ENCODE measurements around the gene NBL1.

The NBL1 gene

DNA sequence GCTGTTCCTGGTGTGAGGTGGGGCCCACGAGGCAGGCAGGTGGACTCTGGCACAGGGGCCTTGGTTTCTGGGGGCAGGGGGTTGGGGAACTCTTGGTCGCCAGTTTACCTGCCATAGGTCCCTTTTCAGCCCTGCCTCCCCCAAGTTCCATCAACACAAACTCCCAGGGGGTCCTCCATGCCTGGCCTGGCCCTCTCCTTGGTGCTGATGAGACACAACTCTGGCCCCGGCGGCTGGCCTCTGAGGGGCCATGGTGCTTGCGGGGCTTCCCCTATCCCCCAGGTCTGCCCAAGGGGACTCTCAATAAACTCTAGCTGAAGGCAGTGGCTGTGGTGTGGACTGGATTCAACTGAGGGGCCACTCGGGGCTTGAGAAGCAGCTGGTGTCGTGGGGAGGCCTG, 36.5 kb downstream of the NBL1 start:
- no peak for FAIRE-seq
- no peak for DNase-seq (ENCODE audit: insufficient read length)

DNA sequence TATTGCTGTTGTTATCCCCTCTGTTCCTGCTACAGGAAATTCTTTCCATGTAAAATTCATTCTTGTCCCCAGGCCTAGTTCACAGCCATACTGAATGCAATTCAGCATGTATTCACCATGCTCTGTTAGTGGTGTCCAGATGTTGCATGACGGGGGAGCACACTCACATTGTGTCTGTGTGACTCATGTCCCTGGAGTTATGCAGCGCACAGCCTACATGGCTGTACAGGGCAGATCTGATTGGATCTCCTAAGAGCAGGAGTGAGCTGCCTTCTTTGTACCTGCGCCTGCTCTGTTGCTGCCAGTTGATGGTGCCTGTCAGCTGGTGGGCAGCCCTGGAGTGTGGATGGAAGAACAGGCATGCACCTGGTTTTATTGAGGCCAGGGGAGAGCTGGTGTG, 38.1 kb downstream of the NBL1 start:
- TF ChIP-seq POLR2A (IDR thresholded peaks at IDR 0.05; ENCODE audit: low read depth, low read length) = no peak
- no peak for TF ChIP-seq TAF1 (IDR thresholded peaks at IDR 0.05; ENCODE audit: borderline replicate concordance, low read depth, low read length)
- TF ChIP-seq POLR2AphosphoS5 (IDR thresholded peaks at IDR 0.05; ENCODE audit: low read depth, low read length) = no peak
- DNase-seq (ENCODE audit: insufficient read length) (no peak), FAIRE-seq (no peak)

More for the DNA sequence above, 36.5 kb downstream of the NBL1 start:
- no peak for TF ChIP-seq POLR2AphosphoS5 (IDR thresholded peaks at IDR 0.05; ENCODE audit: low read depth, low read length)
- TF ChIP-seq POLR2A (IDR thresholded peaks at IDR 0.05; ENCODE audit: low read depth, low read length) = no peak
- TF ChIP-seq TAF1 (IDR thresholded peaks at IDR 0.05; ENCODE audit: borderline replicate concordance, low read depth, low read length) = no peak

DNA sequence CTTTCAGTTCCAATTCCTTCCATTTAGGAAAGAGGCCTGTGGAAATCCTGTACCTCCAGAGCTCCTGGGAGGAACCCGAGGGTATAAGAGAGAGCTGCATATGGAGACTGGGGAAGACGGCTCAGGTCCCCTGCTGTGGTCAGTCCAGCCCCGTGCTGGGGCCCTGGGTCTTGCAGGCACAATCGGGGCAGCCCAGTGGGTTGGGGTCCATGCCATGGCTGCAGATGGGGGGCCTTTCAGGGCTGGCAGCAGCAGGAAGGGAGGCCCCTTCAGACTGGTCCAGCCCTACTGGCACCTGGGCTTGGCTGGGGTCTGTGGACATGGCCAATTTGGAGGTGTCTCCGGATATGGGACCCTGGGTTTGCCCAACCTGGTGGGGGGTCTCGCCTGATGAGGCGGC, 38.8 kb downstream of the NBL1 start:
- TF ChIP-seq POLR2A (IDR thresholded peaks at IDR 0.05; ENCODE audit: low read depth, low read length) = no peak
- TF ChIP-seq TAF1 (IDR thresholded peaks at IDR 0.05; ENCODE audit: borderline replicate concordance, low read depth, low read length) = no peak
- no peak for DNase-seq (ENCODE audit: insufficient read length)
- FAIRE-seq = no peak

GRCh38 chr1:19683351-19683750, 39.2 kb downstream of the NBL1 start:
- FAIRE-seq = no peak
- no peak for TF ChIP-seq POLR2AphosphoS5 (IDR thresholded peaks at IDR 0.05; ENCODE audit: low read depth, low read length)
- no peak for TF ChIP-seq TAF1 (IDR thresholded peaks at IDR 0.05; ENCODE audit: borderline replicate concordance, low read depth, low read length)
- no peak for TF ChIP-seq POLR2A (IDR thresholded peaks at IDR 0.05; ENCODE audit: low read depth, low read length)
- DNase-seq (ENCODE audit: insufficient read length) = no peak

- no peak for DNase-seq (ENCODE audit: insufficient read length)
- TF ChIP-seq POLR2AphosphoS5 (IDR thresholded peaks at IDR 0.05; ENCODE audit: low read depth, low read length) (no peak), TAF1 (IDR thresholded peaks at IDR 0.05; ENCODE audit: borderline replicate concordance, low read depth, low read length) (no peak), POLR2A (IDR thresholded peaks at IDR 0.05; ENCODE audit: low read depth, low read length) (no peak)
- FAIRE-seq = no peak
Measured at GRCh38 chr1:19684677-19685076, 40.6 kb downstream of the NBL1 start.

- no peak for TF ChIP-seq TAF1 (IDR thresholded peaks at IDR 0.05; ENCODE audit: borderline replicate concordance, low read depth, low read length)
- no peak for TF ChIP-seq POLR2AphosphoS5 (IDR thresholded peaks at IDR 0.05; ENCODE audit: low read depth, low read length)
- no peak for TF ChIP-seq POLR2A (IDR thresholded peaks at IDR 0.05; ENCODE audit: low read depth, low read length)
- DNase-seq (ENCODE audit: insufficient read length) (no peak), FAIRE-seq (no peak)
Measured at GRCh38 chr1:19685994-19686393, 41.9 kb downstream of the NBL1 start.

DNA sequence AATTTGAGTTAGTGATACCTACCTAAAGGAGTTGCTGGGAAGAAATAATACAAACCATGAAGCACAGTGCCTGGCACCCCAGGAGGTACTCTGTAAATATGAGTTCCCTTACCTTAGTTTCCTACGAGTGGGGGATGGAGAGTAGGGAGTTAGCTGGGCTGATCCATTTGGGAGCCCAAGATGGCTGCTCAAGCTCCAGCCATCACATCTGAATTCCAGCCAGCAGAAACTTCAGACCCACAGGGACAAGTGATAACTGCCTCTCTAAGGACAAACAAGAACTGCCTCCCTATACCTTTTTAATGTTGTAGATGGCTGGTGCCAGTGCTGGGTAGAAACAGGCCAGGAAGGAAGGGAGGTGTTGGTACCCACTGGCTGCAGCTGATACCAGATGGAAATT, 43.3 kb downstream of the NBL1 start:
- DNase-seq (ENCODE audit: insufficient read length) = no peak
- TF ChIP-seq POLR2AphosphoS5 (IDR thresholded peaks at IDR 0.05; ENCODE audit: low read depth, low read length) = no peak
- TF ChIP-seq POLR2A (IDR thresholded peaks at IDR 0.05; ENCODE audit: low read depth, low read length) = no peak
- no peak for TF ChIP-seq TAF1 (IDR thresholded peaks at IDR 0.05; ENCODE audit: borderline replicate concordance, low read depth, low read length)
- no peak for FAIRE-seq

- FAIRE-seq = no peak
- no peak for DNase-seq (ENCODE audit: insufficient read length)
- no peak for TF ChIP-seq POLR2AphosphoS5 (IDR thresholded peaks at IDR 0.05; ENCODE audit: low read depth, low read length)
- TF ChIP-seq TAF1 (IDR thresholded peaks at IDR 0.05; ENCODE audit: borderline replicate concordance, low read depth, low read length) = no peak
- no peak for TF ChIP-seq POLR2A (IDR thresholded peaks at IDR 0.05; ENCODE audit: low read depth, low read length)
Measured at GRCh38 chr1:19688041-19688842, 44.1 kb downstream of the NBL1 start.

DNA sequence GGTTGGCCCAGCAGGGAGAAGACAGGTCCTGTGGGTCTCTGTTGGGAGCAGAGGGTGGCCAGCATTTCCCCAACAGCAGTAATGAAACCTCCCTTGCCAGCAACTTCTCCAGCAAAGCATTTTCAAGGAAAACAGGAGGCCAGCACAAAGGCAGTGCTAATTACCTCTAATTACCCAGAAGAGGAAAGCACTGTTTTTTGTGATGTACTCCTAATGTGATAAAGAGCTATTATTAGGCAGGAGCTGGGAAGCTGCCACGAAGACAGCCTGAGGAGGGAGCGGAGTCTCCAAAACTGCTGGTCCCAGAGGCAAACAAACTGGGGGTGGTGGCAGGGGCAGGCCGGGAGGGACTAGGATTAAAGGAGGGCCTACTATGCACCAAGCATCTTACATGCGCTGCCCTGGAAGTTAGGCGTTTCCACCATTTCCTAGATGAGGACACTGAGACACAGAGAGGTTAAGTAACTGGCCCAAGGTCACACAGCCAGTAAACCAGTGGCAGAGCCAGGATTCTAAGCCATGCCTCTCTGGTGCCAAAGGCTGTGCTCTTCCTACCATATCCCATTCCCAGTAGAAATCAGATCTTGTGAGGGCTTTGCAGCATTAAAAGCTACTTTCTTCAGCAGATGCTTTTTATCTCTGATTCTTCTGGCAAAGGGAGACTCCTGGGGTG, 45.1 kb downstream of the NBL1 start:
- FAIRE-seq (no peak), DNase-seq (ENCODE audit: insufficient read length) (no peak)
- TF ChIP-seq POLR2AphosphoS5 (IDR thresholded peaks at IDR 0.05; ENCODE audit: low read depth, low read length) (no peak), POLR2A (IDR thresholded peaks at IDR 0.05; ENCODE audit: low read depth, low read length) (no peak), TAF1 (IDR thresholded peaks at IDR 0.05; ENCODE audit: borderline replicate concordance, low read depth, low read length) (no peak)

GRCh38 chr1:19689856-19690255, 45.7 kb downstream of the NBL1 start:
- no peak for DNase-seq (ENCODE audit: insufficient read length)
- FAIRE-seq = no peak
- TF ChIP-seq TAF1 (IDR thresholded peaks at IDR 0.05; ENCODE audit: borderline replicate concordance, low read depth, low read length) (no peak), POLR2A (IDR thresholded peaks at IDR 0.05; ENCODE audit: low read depth, low read length) (no peak), POLR2AphosphoS5 (IDR thresholded peaks at IDR 0.05; ENCODE audit: low read depth, low read length) (no peak)

- DNase-seq (ENCODE audit: insufficient read length) = no peak
- TF ChIP-seq POLR2AphosphoS5 (IDR thresholded peaks at IDR 0.05; ENCODE audit: low read depth, low read length) (no peak), TAF1 (IDR thresholded peaks at IDR 0.05; ENCODE audit: borderline replicate concordance, low read depth, low read length) (no peak), POLR2A (IDR thresholded peaks at IDR 0.05; ENCODE audit: low read depth, low read length) (no peak)
- FAIRE-seq = no peak
Measured at GRCh38 chr1:19690342-19690741, 46.2 kb downstream of the NBL1 start.

- TF ChIP-seq TAF1 (IDR thresholded peaks at IDR 0.05; ENCODE audit: borderline replicate concordance, low read depth, low read length) (no peak), POLR2A (IDR thresholded peaks at IDR 0.05; ENCODE audit: low read depth, low read length) (no peak), POLR2AphosphoS5 (IDR thresholded peaks at IDR 0.05; ENCODE audit: low read depth, low read length) (no peak)
- DNase-seq (ENCODE audit: insufficient read length) (no peak), FAIRE-seq (no peak)
Measured at GRCh38 chr1:19694298-19694697, 50.2 kb downstream of the NBL1 start.
